PC-3 (cell line): ENCODE measurements around the gene CLEC16A. TPM values are rescaled to one million over a fixed set of nuclear protein-coding genes. Genes with fewer than 3 reads are reported as not detected.

Experiments used
- ATAC-seq: fragments of 200-7000 bp; cut with Tn5 transposase; 2 replicates; pipeline ENCODE4 v1.9.1; 2020; ENCODE audit warnings: mild to moderate bottlenecking, moderate library complexity
- BruUV-seq: library from RNA; stranded (reverse); fragments of 400-500 nt; replicated peaks from 2 replicates; lab custom pipeline; 2021; lab: Mats Ljungman, UMichigan
- CTCF ChIA-PET: fragments of 300-600 bp; sonication (Branson Sonifier 250); formaldehyde crosslinking; loops from one replicate; lab custom pipeline; 2022; ENCODE audit warnings: antibody characterized with exemption; lab: Charles Lee
- POLR2A ChIA-PET: fragments of 300-600 bp; sonication (Branson Sonifier 250); formaldehyde crosslinking; loops from one replicate; lab custom pipeline; 2022; ENCODE audit warnings: antibody characterized with exemption; ENCODE audit not compliant: unreplicated experiment; lab: Charles Lee
- DNase-seq: peaks from one replicate; pipeline ENCODE4 v3.0.0-alpha.2; 2015
- H2AFZ ChIP-seq: fragments of 300-600 bp; sonication (generic); 2 replicates; pipeline ENCODE4 v1.6.0; 2016; ENCODE audit warnings: antibody characterized with exemption, low read length
- H3F3A ChIP-seq: fragments of 300-600 bp; sonication (generic); one replicate; pipeline ENCODE4 v1.6.0; 2017; ENCODE audit warnings: antibody characterized with exemption, low read length, control low read depth, mild to moderate bottlenecking; ENCODE audit not compliant: unreplicated experiment
- H3K27ac ChIP-seq: fragments of 300-600 bp; sonication (generic); 2 replicates; pipeline ENCODE4 v1.5.1; 2016; ENCODE audit warnings: mild to moderate bottlenecking, low read length
- H3K27me3 ChIP-seq: fragments of 300-600 bp; sonication (generic); 2 replicates; pipeline ENCODE4 v1.6.1; 2016; ENCODE audit warnings: low read length, mixed read lengths
- H3K36me3 ChIP-seq: fragments of 300-600 bp; sonication (generic); 2 replicates; pipeline ENCODE4 v1.6.1; 2016; ENCODE audit warnings: low read depth, mixed run types, low read length, mixed read lengths
- H3K4me1 ChIP-seq: fragments of 300-600 bp; sonication (generic); 2 replicates; pipeline ENCODE4 v1.5.1; 2016; ENCODE audit warnings: low read length; ENCODE audit not compliant: insufficient read depth
- H3K4me2 ChIP-seq: fragments of 300-600 bp; sonication (generic); 2 replicates; pipeline ENCODE4 v1.6.0; 2016; ENCODE audit warnings: low read length
- H3K4me3 ChIP-seq: fragments of 300-600 bp; sonication (generic); 2 replicates; pipeline ENCODE4 v1.5.1; 2016; ENCODE audit warnings: mild to moderate bottlenecking, low read length, mixed read lengths
- H3K79me2 ChIP-seq: fragments of 300-600 bp; sonication (generic); 2 replicates; pipeline ENCODE4 v1.6.1; 2017; ENCODE audit warnings: low read length, mixed read lengths
- H3K9ac ChIP-seq: fragments of 300-600 bp; sonication (generic); 2 replicates; pipeline ENCODE4 v1.6.0; 2016; ENCODE audit warnings: mild to moderate bottlenecking, low read length
- H3K9me2 ChIP-seq: fragments of 300-600 bp; sonication (generic); replicated peaks from 2 replicates; pipeline ENCODE4 v1.6.1; 2016; ENCODE audit warnings: mixed run types, low read length, mixed read lengths
- H3K9me3 ChIP-seq: fragments of 300-600 bp; sonication (generic); 2 replicates; pipeline ENCODE4 v1.6.1; 2016; ENCODE audit warnings: low read length, mixed read lengths
- H4K20me1 ChIP-seq: fragments of 300-600 bp; sonication (generic); 2 replicates; pipeline ENCODE4 v1.6.1; 2016; ENCODE audit warnings: low read length, mixed read lengths
- CTCF ChIP-seq: fragments of 300-600 bp; sonication (generic); conservative IDR thresholded peaks from 2 replicates; pipeline ENCODE4 v1.5.1; 2017; ENCODE audit warnings: antibody characterized with exemption, low read depth, mild to moderate bottlenecking, low read length
- EZH2 ChIP-seq: fragments of 300-600 bp; sonication (generic); IDR thresholded peaks from one replicate; pipeline ENCODE4 v1.6.1; 2017; ENCODE audit warnings: antibody characterized with exemption, mild to moderate bottlenecking, low read length; ENCODE audit not compliant: unreplicated experiment
- EZH2phosphoT487 ChIP-seq: fragments of 300-600 bp; sonication (generic); IDR thresholded peaks from 2 replicates; pipeline ENCODE4 v1.6.1; 2018; ENCODE audit warnings: mild to moderate bottlenecking, antibody characterized with exemption, low read length, borderline replicate concordance
- intact Hi-C: fragments of 100-400 bp; cut with micrococcal nuclease; formaldehyde crosslinking; loops from 2 replicates; pipeline ENCODE4 v1.9.0; 2023
- total RNA-seq: library from RNA; depleted of rRNA; stranded (reverse); fragments of >200 nt; gene quantifications from 2 replicates; pipeline ENCODE4 v1.2.3, GENCODE V29; 2014

CLEC16A gene
- total RNA-seq, 1 experiment from 2014 or later, result 9.5 TPM

GRCh38 chr16:11097787-11098167 is 153.4 kb downstream of the CLEC16A start:
- H3K27me3 ChIP-seq, result no peaks in the 10 kb centered on the region
- H4K20me1 ChIP-seq, result no peaks in the 10 kb centered on the region
- ChIA-PET CTCF (interaction anchor here (0.6 kb wide), 1 partner anchor 129 kb away, joined by 3 read pairs; no protein-coding TSS in a partner anchor), POLR2A (no interaction called here)
- no peak for ATAC-seq
- no peaks in the 10 kb centered on the region for H3K9me2 ChIP-seq
- no peak overlapping the region for H3K27ac ChIP-seq
- no peaks in the 10 kb centered on the region for H3K9me3 ChIP-seq
- H3K4me3 ChIP-seq, result no peak overlapping the region
- no peak for DNase-seq
- no peak overlapping the region for H3K4me2 ChIP-seq
- no peaks in the 10 kb centered on the region for H3K36me3 ChIP-seq
- peaks cover 26% of the 10 kb centered on the region for H3K4me1 ChIP-seq
- no TSS peak for BruUV-seq
- no peak for TF ChIP-seq CTCF
- TF ChIP-seq EZH2phosphoT487, result no peak
- TF ChIP-seq EZH2, result no peak
- H2AFZ ChIP-seq, result no peak overlapping the region
- H3K79me2 ChIP-seq, result no peaks in the 10 kb centered on the region
- H3K9ac ChIP-seq, result no peak overlapping the region
- intact Hi-C loops, result no loop called here
- no peaks in the 10 kb centered on the region for H3F3A ChIP-seq

- ChIA-PET POLR2A (no interaction called here), CTCF (no interaction called here)
- no peaks in the 10 kb centered on the region for H3F3A ChIP-seq
- no peak overlapping the region for H3K4me3 ChIP-seq
- H3K27me3 ChIP-seq, result no peaks in the 10 kb centered on the region
- intact Hi-C loops, result no loop called here
- H2AFZ ChIP-seq, result no peak overlapping the region
- H3K4me1 ChIP-seq, result peaks cover 21% of the 10 kb centered on the region
- TF ChIP-seq CTCF (no peak), EZH2 (no peak), EZH2phosphoT487 (no peak)
- H3K9ac ChIP-seq, result no peak overlapping the region
- no peaks in the 10 kb centered on the region for H3K9me2 ChIP-seq
- no peaks in the 10 kb centered on the region for H3K9me3 ChIP-seq
- no peaks in the 10 kb centered on the region for H3K79me2 ChIP-seq
- no peaks in the 10 kb centered on the region for H3K36me3 ChIP-seq
- BruUV-seq, result no TSS peak
- no peaks in the 10 kb centered on the region for H4K20me1 ChIP-seq
- no peak overlapping the region for H3K4me2 ChIP-seq
- H3K27ac ChIP-seq, result no peak overlapping the region
- DNase-seq, result no peak
- ATAC-seq, result no peak
Measured at GRCh38 chr16:11098601-11099390, 154.4 kb downstream of the CLEC16A start.

- Histone ChIP-seq H3K4me2 (no peak overlapping the region), H3K4me3 (no peak overlapping the region), H3K9ac (peak overlapping the region; percentile 8; the same call in 1 of the 2 replicates), H3F3A (no peaks in the 10 kb centered on the region), H3K36me3 (no peaks in the 10 kb centered on the region), H3K27me3 (no peaks in the 10 kb centered on the region), H3K9me2 (no peaks in the 10 kb centered on the region), H4K20me1 (no peaks in the 10 kb centered on the region), H2AFZ (no peak overlapping the region), H3K9me3 (no peaks in the 10 kb centered on the region), H3K27ac (peak overlapping the region; percentile 52), H3K79me2 (no peaks in the 10 kb centered on the region), H3K4me1 (peaks cover 16% of the 10 kb centered on the region)
- no peak for ATAC-seq
- ChIA-PET CTCF (no interaction called here), POLR2A (no interaction called here)
- intact Hi-C loops, result no loop called here
- no peak for DNase-seq
- BruUV-seq, result no TSS peak
- TF ChIP-seq EZH2 (no peak), CTCF (no peak)
Measured at GRCh38 chr16:11099672-11100205, 155.4 kb downstream of the CLEC16A start.
